Stimulated activated CD4-positive, alpha-beta T cell treated with anti-CD3 and anti-CD28 coated beads, Interleukin-2, amount 100 ng/mL, for 24 hours (primary cell): ENCODE data around the gene ZNF837.

Experiments used
- DNase-seq, 2 donors: peaks; one replicate each; pipeline ENCODE4 v3.0.0-alpha.2; 2020

ZNF837 gene

DNA sequence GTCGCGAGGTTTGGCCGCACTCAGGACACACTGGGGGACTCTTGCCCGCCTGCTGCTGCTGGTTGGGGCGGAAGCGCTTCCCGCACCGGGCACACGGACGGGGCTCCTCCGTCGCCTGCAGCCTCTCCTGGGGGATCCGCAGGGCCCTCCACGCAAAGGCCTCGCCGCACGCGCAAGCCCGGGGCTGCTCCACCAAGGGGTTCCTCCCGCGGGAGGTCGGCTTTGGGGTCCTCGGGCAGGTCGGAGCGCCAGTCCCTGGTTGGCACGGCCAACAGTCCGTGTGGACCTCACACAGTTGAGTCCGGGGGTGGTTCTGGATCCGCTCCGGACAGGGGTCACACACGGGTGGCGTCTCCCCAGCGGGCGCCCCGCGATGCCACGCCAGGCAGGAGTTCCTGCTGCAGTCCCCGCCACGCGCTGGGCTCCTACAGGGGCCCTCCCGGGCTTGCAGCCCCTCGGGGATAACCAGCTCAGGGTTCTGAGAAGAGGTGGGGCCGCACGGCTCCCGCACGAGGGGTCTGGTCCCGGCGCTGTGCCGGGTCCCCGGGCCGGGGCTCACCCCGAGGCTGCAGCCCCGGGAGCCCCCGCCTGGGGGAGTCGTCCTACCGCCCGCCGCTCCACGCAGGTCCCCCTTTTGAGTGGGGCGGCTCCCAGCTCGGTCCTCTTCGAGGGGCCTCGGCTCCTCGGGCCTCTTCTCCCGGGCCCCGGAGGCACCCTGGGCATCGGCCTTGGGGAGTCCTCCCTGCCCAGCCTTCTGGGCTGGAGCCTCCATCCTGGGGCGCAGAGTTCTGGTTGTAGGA lies 12.1 kb downstream of the ZNF837 start:
- no peak for DNase-seq

- DNase-seq = no peak
Observed at GRCh38 chr19:58367698-58368454, 13.0 kb downstream of the ZNF837 start.

- no peak for DNase-seq
Observed at GRCh38 chr19:58366585-58367430, 14.0 kb downstream of the ZNF837 start.

- no peak for DNase-seq
Observed at GRCh38 chr19:58364146-58364545, 16.7 kb downstream of the ZNF837 start.

DNA sequence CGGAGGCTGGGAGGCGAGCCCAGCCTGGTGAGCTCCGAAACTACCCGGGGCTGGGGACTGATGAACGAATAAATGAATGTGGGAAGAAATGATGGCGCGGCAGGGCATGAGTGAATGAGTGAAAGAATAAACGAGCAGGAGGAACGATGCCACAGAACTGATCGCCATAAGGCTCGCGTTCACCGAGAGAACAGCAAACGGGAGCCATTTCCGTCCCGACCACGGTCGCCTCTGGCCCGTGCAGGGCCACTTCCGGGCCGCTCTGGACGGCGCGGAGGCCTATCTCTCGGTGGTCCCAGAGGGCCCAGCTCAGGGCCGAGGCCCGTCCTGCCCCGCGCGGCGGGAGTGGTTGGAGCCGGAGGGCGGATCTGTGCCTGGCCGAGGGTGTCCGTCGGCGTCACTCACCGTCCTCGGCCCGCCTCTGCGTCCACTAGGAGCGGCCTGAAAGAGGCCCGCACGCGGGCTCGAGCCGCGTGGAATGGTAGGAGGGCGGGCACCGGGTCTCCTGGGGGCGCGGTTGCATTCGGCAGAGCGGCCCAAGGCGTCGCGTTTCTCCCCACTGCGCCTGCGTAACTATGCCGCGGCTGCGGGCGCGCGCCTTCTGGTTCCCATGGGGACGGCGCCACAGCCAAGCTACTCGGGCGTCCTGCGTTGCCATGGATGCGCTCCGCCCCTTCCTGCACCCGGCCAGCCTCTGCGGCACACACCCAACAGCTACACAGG lies 18.4 kb downstream of the ZNF837 start, which contains the start of gene ZNF497:
ZNF497 (minus strand) TSS at position 480 of the 723 bp plus-strand sequence. CDS start 5,116 bp downstream, outside the sequence.
- peak; percentile 97 to 98 for DNase-seq

GRCh38 chr19:58361900-58362271 lies 18.9 kb downstream of the ZNF837 start:
- peak; percentile 60 to 62 for DNase-seq

DNA sequence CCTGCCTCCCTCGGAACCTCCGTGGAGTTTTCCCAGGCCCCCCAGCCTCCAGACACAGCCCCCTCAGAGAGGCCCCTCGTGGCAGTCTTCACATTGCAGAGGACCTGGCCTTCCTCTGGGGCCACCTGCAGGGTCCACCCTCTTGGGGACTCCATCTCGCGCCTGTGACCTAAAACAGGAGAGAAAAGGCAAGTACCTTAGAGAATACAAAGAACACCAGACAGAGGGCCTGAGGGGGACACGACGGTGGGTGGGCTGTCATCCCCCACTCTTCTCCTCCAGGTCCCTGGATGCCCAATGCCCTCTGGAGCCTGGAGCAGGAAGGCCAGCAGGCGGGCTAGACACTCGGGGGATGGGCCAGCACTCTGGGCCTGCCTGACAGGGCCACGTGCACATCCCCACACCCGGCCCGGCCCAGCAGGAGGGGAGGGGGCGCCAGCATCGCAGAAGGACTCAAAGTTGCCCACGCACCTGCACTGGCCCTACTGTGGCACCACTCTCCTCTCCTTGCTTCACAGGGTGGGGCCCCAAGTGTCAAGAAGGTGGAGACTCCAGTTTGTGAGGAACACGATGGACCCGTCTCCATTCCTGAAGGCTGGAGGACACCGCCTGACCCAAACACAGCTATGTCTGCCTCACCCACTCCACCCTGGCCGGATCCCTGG lies 23.2 kb downstream of the ZNF837 start:
- DNase-seq = no peak

- no peak for DNase-seq
Observed at GRCh38 chr19:58356766-58357480, 23.9 kb downstream of the ZNF837 start.

DNA sequence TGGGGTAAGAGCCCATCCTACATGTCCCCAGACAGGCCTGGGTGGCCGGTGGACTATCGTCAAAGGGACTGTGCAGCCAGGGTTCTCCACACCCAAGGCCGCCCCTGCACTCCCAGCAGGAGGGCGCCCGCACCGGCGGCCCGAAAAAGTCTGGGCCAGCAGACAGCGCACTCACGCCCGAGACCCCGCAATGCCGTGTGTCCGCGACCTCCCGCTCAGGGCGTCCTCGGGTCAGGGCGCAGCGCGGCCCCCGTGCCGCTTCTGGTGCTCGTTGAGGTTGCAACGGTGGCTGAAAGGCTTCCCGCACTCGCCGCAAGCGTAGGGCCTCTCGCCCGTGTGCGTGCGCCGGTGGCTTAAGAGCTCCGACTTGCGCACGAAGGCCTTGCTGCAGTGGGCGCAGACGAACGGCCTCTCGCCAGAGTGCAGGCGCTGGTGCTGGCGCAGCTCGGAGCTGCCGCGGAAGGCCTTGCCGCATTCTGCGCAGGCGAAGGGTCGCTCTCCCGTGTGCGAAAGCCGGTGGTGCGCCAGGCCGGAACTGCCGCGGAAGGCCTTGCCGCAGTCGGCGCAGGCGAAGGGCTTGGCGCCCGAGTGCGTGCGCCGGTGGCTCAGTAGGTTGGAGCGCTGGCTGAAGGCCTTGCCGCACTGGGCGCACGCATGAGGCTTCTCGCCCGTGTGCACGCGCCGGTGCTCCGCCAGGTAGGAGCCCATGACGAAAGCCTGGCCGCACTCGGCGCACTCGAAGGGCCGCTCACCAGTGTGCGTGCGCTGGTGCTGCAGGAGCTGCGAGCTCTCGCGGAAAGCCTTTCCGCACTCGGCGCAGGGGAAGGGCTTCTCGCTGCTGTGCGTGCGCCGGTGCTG lies 24.7 kb downstream of the ZNF837 start:
- DNase-seq = peak; percentile 30 to 47

- no peak for DNase-seq
Observed at GRCh38 chr19:58355215-58355796, 25.5 kb downstream of the ZNF837 start.

- no peak for DNase-seq
Observed at GRCh38 chr19:58354478-58355030, 26.3 kb downstream of the ZNF837 start.

DNA sequence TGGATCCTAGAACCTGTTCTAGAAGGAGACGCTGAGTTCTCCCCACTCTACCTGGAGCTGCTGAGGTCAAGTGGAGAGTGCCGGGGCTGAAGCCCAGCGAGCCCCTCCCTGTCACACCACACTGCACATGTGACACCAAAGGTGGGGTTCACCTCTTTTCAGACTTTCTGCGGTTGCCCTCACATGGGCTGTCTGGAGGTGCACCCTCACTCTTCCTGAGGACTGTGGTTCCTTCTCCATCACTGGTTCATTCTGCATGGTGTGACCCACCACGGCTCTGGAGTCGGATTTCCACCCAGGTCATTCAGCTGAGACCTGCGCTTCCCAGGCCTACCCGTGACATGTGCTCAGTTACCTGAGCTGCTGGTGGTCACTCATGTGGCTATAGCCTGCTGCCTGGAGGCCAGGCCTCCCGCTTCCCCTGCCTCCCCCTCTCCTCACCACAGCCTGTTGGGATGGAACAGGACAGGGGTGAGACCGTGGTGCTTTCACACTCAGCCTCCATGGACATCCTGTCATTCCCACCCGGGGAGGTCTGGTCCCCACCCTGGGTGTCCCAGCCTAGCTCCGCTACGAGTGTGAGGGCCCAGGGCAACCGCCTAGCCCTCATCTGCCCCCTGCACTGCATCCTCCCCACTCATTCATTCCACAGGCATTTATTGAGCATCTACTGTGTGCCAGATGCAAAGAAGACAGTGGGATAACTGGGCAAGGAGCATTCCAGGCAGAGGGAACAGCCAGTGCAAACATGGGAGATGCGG lies 26.9 kb downstream of the ZNF837 start:
- no peak for DNase-seq

- DNase-seq = no peak
Observed at GRCh38 chr19:58352760-58353671, 27.8 kb downstream of the ZNF837 start, which contains the start of gene A1BG. Gene A1BG, minus strand, starts transcription at chr19:58353492. Its CDS starts 55 bp downstream, at chr19:58353437.

DNA sequence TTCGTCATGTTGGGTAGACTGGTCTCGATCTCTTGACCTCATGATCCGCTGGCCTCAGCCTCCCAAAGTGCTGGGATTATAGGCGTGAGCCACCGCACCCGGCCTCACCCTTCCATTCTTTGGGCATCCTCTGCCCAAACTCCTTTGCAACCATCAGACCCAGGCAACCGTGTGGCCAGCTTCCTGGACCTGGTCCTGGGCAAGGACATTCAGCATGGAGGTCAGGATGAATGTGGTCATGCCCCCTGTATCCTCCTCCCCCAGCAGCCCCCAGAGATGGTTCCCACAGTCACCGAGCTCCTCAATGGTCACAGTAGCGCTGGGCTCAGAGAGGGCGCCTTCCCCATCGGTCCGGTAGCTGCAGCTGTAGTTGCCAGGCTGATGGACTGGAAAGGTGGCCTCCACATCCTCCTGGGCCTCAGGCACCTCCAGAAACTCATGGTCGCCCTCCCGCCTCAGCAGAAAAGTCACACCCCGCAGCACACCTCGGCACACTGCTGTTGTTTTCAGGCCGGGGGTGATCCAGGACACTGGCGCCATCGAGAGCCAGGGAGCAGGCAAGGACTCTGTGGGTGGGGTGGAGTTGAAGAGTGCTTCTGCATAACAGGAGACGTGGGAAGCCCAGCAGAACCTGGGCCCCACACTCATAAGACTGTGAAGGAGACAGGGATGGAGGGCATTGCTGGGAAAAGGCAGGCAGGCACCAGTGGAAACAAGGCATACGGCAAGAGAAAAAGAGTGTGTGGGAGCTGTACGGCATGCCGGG lies 28.7 kb downstream of the ZNF837 start:
- DNase-seq = no peak

DNA sequence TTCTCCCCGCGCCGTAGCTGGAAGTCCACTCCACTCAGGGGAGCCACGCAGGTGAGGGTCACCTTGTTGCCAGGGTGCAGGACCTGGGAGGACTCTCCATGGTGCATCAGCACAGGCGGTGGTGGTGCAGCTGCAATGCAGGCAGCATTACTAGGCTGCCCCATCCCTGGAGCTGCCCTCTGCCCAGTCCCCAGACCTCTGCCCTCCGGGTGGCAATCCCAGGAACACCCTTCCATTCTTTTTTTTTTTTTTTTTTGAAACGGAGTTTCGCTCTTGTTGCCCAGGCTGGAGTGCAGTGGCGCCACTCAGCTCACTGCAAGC lies 29.3 kb downstream of the ZNF837 start:
- no peak for DNase-seq

- no peak for DNase-seq
Observed at GRCh38 chr19:58350871-58351557, 29.8 kb downstream of the ZNF837 start.
